Neuronal stem cell (in vitro differentiated cells): ENCODE measurements around the gene CNTNAP2.

ENCODE experiments used
- DNase-seq: peaks from one replicate; pipeline ENCODE4 v3.0.0-alpha.2; 2013; ENCODE audit warnings: low spot score
- H2AFZ ChIP-seq: one replicate; pipeline ENCODE4 v1.6.1; 2013; ENCODE audit warnings: mild to moderate bottlenecking, low read length, inconsistent platforms
- H2AK5ac ChIP-seq: 2 replicates; pipeline ENCODE4 v1.6.1; 2013; ENCODE audit warnings: low read depth, mild to moderate bottlenecking, inconsistent platforms, low read length, moderate library complexity, mixed read lengths
- H2BK120ac ChIP-seq: 2 replicates; pipeline ENCODE4 v1.6.1; 2013; ENCODE audit warnings: low read depth, mild to moderate bottlenecking, inconsistent platforms, low read length, moderate library complexity, mixed read lengths
- H2BK12ac ChIP-seq: one replicate; pipeline ENCODE4 v1.6.1; 2013; ENCODE audit warnings: low read length, inconsistent platforms
- H2BK15ac ChIP-seq: 2 replicates; pipeline ENCODE4 v1.6.1; 2013; ENCODE audit warnings: mild to moderate bottlenecking, low read length, inconsistent platforms, mixed read lengths
- H2BK5ac ChIP-seq: one replicate; pipeline ENCODE4 v1.6.1; 2013; ENCODE audit warnings: inconsistent platforms, mild to moderate bottlenecking, low read length, moderate library complexity
- H3K14ac ChIP-seq: one replicate; pipeline ENCODE4 v1.6.1; 2013; ENCODE audit warnings: low read length, inconsistent platforms
- H3K18ac ChIP-seq: 2 replicates; pipeline ENCODE4 v1.6.1; 2013; ENCODE audit warnings: low read length, inconsistent platforms
- H3K23ac ChIP-seq: 2 replicates; pipeline ENCODE4 v1.6.1; 2013; ENCODE audit warnings: low read depth, mild to moderate bottlenecking, mixed read lengths, low read length, inconsistent platforms; ENCODE audit not compliant: poor library complexity
- H3K27ac ChIP-seq: replicated peaks from 3 replicates; pipeline ENCODE4 v1.5.1; 2013; ENCODE audit warnings: low read length, inconsistent platforms
- H3K27me3 ChIP-seq, 3 experiments: 2 replicates each; pipeline ENCODE4 v1.6.1; 2013; ENCODE audit warnings: low read length in 3 of 3, mild to moderate bottlenecking in 2 of 3, inconsistent platforms in 1 of 3, low read depth in 1 of 3, mixed read lengths in 1 of 3, moderate library complexity in 1 of 3; ENCODE audit not compliant: control insufficient read depth in 3 of 3, insufficient read depth in 3 of 3
- H3K36me3 ChIP-seq, 2 donors: replicated peaks in 1 of 2; 2 replicates each; pipeline ENCODE4 v1.6.1; 2013; ENCODE audit warnings: low read length in 2 of 2; ENCODE audit not compliant: control insufficient read depth in 2 of 2, insufficient read depth in 2 of 2
- H3K4ac ChIP-seq: 2 replicates; pipeline ENCODE4 v1.6.1; 2013; ENCODE audit warnings: inconsistent platforms, mild to moderate bottlenecking, low read length, moderate library complexity
- H3K4me1 ChIP-seq, 2 donors: 1 replicate in 1 of 2; 2 replicates in 1 of 2; pipeline ENCODE4 v1.6.1; 2013; ENCODE audit warnings: low read length in 2 of 2, low read depth in 1 of 2; ENCODE audit not compliant: control insufficient read depth in 2 of 2, insufficient read depth in 1 of 2
- H3K4me2 ChIP-seq: one replicate; pipeline ENCODE4 v1.6.1; 2013; ENCODE audit warnings: mild to moderate bottlenecking, low read length, inconsistent platforms; ENCODE audit not compliant: insufficient read depth, poor library complexity, severe bottlenecking
- H3K4me3 ChIP-seq, 2 donors: 2 replicates each; pipeline ENCODE4 v1.5.1; 2013; ENCODE audit warnings: low read length in 2 of 2, mild to moderate bottlenecking in 2 of 2, inconsistent platforms in 1 of 2, moderate library complexity in 1 of 2
- H3K79me1 ChIP-seq: one replicate; pipeline ENCODE4 v1.6.1; 2013; ENCODE audit warnings: low read depth, mild to moderate bottlenecking, inconsistent platforms, low read length, moderate library complexity
- H3K9ac ChIP-seq: one replicate; pipeline ENCODE4 v1.6.1; 2013; ENCODE audit warnings: mild to moderate bottlenecking, low read depth, low read length, inconsistent platforms; ENCODE audit not compliant: poor library complexity
- H3K9me3 ChIP-seq, 2 donors: replicated peaks in 1 of 2; 2 replicates each; pipeline versions ENCODE3 to v1.6.1; 2013; ENCODE audit warnings: low read length in 2 of 2, mild to moderate bottlenecking in 2 of 2, inconsistent platforms in 1 of 2, low read depth in 1 of 2, mixed read lengths in 1 of 2, moderate library complexity in 1 of 2; ENCODE audit not compliant: control insufficient read depth in 2 of 2, insufficient read depth in 1 of 2
- H4K8ac ChIP-seq: one replicate; pipeline ENCODE4 v1.6.1; 2013; ENCODE audit warnings: low read depth, mild to moderate bottlenecking, inconsistent platforms, low read length, moderate library complexity
- H4K91ac ChIP-seq: one replicate; pipeline ENCODE4 v1.6.1; 2013; ENCODE audit warnings: low read length, low read depth, mild to moderate bottlenecking, inconsistent platforms; ENCODE audit not compliant: poor library complexity
- WGBS, 2 donors: extraction: QIAGEN DNeasy Blood & Tissue Kit; methylation state at CpG; one replicate each; pipeline ENCODE4 v1.1.7; 2013; ENCODE audit warnings: missing lambda C conversion rate in 2 of 2, mixed read lengths in 1 of 2; ENCODE audit not compliant: insufficient read length in 2 of 2, insufficient replicate concordance in 1 of 2; ENCODE audit errors: extremely low coverage in 2 of 2; 5-methylcytosine and 5-hydroxymethylcytosine counted together

Gene CNTNAP2

DNA sequence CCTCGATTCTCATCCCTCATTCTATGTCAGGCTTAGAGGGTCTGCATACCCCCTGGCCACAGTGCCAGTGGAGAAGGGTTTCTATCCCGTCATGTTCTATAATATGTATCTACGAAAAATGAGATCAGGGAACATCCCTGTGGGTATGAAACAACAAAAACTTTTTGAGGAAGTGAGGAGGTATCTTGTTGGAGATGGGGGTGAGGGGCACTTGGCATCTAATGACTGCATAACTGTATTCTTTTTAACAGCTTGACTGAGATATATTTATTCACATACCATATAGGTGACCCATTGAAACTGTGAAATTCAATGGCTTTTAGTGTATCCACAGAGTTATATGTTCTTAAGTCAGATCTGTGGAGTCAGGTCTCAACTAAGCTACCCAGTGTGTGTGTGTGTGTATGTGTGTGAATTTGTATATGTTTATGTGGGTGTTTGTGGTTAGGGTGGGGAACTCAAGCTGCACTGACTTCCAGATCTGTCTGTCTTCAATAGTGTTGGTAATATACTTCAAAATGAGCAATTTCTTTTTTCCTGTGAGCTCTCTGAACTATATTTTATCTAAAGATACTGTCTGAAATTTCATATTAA lies 528.9 kb downstream of the CNTNAP2 start:
- H3K4me1 ChIP-seq: no peaks in the 10 kb centered on the region
- H3K27ac ChIP-seq: no peak overlapping the region
- no peak overlapping the region for H2BK12ac ChIP-seq
- no peaks in the 10 kb centered on the region for H3K9me3 ChIP-seq
- H2AK5ac ChIP-seq: no peak overlapping the region
- H2BK120ac ChIP-seq: no peak overlapping the region
- no peaks in the 10 kb centered on the region for H3K27me3 ChIP-seq
- H3K14ac ChIP-seq: no peak overlapping the region
- no peak overlapping the region for H2BK15ac ChIP-seq
- H2AFZ ChIP-seq: no peak overlapping the region
- no peak overlapping the region for H2BK5ac ChIP-seq
- no peak overlapping the region for H3K4ac ChIP-seq
- no peak overlapping the region for H3K4me2 ChIP-seq
- no peak overlapping the region for H4K8ac ChIP-seq
- no peak overlapping the region for H3K18ac ChIP-seq
- H4K91ac ChIP-seq: no peak overlapping the region
- no peak overlapping the region for H3K4me3 ChIP-seq
- no peak overlapping the region for H3K9ac ChIP-seq
- no peak for DNase-seq
- no peaks in the 10 kb centered on the region for H3K36me3 ChIP-seq
- no CpG with 5 or more reads among the region's 3 CpGs for WGBS, 2 donors
- no peaks in the 10 kb centered on the region for H3K79me1 ChIP-seq
- H3K23ac ChIP-seq: no peak overlapping the region

DNA sequence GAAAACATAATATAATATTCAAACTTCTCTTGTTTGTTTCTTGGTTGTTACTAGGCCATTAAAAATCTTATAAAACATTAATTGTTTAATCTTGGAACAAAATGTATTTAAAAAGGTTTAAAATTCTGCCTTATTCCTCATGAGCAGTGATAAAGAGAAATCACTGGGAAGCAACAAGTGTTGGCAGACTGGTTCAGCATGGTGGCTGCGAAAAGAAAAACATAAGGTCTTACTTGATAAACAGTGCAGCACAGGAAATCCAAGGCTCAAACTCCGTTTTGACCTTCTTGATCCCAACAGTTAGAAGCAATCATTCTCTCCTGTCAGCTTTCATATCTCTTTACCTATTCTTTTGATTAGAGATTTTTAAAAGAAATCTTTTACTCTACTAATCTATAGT lies 530.8 kb downstream of the CNTNAP2 start:
- H3K4me2 ChIP-seq: no peak overlapping the region
- H3K9me3 ChIP-seq: no peaks in the 10 kb centered on the region
- no CpG with 5 or more reads among the region's 2 CpGs for WGBS, 2 donors
- H3K18ac ChIP-seq: no peak overlapping the region
- no peak overlapping the region for H3K4ac ChIP-seq
- no peak overlapping the region for H4K8ac ChIP-seq
- no peaks in the 10 kb centered on the region for H3K27me3 ChIP-seq
- no peak overlapping the region for H3K4me3 ChIP-seq
- DNase-seq: no peak
- no peaks in the 10 kb centered on the region for H3K36me3 ChIP-seq
- H3K79me1 ChIP-seq: no peaks in the 10 kb centered on the region
- no peak overlapping the region for H4K91ac ChIP-seq
- no peak overlapping the region for H2AFZ ChIP-seq
- no peak overlapping the region for H3K27ac ChIP-seq
- H2AK5ac ChIP-seq: no peak overlapping the region
- no peak overlapping the region for H2BK15ac ChIP-seq
- no peaks in the 10 kb centered on the region for H3K4me1 ChIP-seq
- no peak overlapping the region for H2BK12ac ChIP-seq
- H3K23ac ChIP-seq: no peak overlapping the region
- H3K14ac ChIP-seq: no peak overlapping the region
- H2BK5ac ChIP-seq: no peak overlapping the region
- no peak overlapping the region for H2BK120ac ChIP-seq
- no peak overlapping the region for H3K9ac ChIP-seq

DNA sequence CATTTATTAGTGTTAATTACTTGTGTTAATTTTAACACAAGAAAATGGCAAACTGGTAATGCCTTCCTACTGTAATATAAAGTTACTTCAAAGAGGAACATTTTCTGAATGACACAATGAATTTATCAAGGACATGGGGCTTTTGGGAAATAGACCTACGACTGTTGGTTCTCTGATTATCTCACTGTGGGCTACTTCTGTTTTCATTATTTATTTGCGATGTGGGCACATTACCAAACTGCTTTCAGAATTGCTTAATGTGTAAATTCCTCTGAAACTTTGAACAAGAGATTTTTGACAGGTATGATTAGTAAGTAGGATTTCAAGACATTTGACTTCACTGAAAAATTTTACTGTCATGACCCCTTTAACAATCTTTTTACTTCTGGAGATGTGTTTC lies 535.6 kb downstream of the CNTNAP2 start:
- no peak overlapping the region for H2BK12ac ChIP-seq
- H4K8ac ChIP-seq: no peak overlapping the region
- H2BK120ac ChIP-seq: no peak overlapping the region

DNA sequence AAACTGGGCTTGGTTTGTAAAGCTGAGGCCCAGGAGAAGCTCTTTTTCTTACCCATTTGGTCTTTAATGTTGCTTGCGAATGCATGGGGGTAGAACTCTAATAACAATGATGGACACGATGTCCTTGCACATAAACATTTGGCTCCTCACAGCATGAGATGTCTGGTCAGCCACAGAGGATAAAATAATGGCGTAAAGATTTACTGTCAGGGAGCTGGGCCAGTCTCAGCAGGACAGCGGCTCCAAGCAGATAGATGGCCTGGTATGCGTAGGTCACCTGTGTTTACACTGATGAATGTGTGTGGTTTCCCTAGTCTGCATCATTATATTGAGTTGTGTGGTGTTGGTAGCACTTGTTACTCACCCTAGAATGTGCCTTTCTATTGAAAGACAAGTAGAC lies 537.4 kb downstream of the CNTNAP2 start:
- H3K18ac ChIP-seq: no peak overlapping the region
- no peaks in the 10 kb centered on the region for H3K9me3 ChIP-seq
- no peaks in the 10 kb centered on the region for H3K36me3 ChIP-seq
- no peak overlapping the region for H2AK5ac ChIP-seq
- H2BK15ac ChIP-seq: no peak overlapping the region
- WGBS, 2 donors: no CpG with 5 or more reads among the region's 5 CpGs
- no peak overlapping the region for H3K23ac ChIP-seq
- no peaks in the 10 kb centered on the region for H3K27me3 ChIP-seq
- H2AFZ ChIP-seq: no peak overlapping the region
- H3K27ac ChIP-seq: no peak overlapping the region
- H2BK120ac ChIP-seq: no peak overlapping the region
- no peak overlapping the region for H4K91ac ChIP-seq
- H3K14ac ChIP-seq: no peak overlapping the region
- no peak overlapping the region for H3K4me3 ChIP-seq
- DNase-seq: no peak
- no peaks in the 10 kb centered on the region for H3K79me1 ChIP-seq
- H3K4me1 ChIP-seq: no peaks in the 10 kb centered on the region
- no peak overlapping the region for H2BK5ac ChIP-seq
- no peak overlapping the region for H3K4me2 ChIP-seq
- no peak overlapping the region for H3K4ac ChIP-seq
- H4K8ac ChIP-seq: no peak overlapping the region
- no peak overlapping the region for H3K9ac ChIP-seq
- no peak overlapping the region for H2BK12ac ChIP-seq

More for the DNA sequence above, 535.6 kb downstream of the CNTNAP2 start:
- Histone ChIP-seq H3K4me2 (no peak overlapping the region), H3K79me1 (no peaks in the 10 kb centered on the region), H3K4ac (no peak overlapping the region), H3K27me3 (no peaks in the 10 kb centered on the region), H3K9me3 (no peaks in the 10 kb centered on the region), H2BK15ac (no peak overlapping the region), H3K36me3 (no peaks in the 10 kb centered on the region), H3K18ac (no peak overlapping the region), H3K27ac (no peak overlapping the region), H3K23ac (no peak overlapping the region), H3K4me1 (no peaks in the 10 kb centered on the region), H2BK5ac (no peak overlapping the region), H2AK5ac (no peak overlapping the region), H2AFZ (no peak overlapping the region), H3K4me3 (no peak overlapping the region), H4K91ac (no peak overlapping the region), H3K14ac (no peak overlapping the region), H3K9ac (no peak overlapping the region)
- no peak for DNase-seq
- no CpG with 5 or more reads among the region's 2 CpGs for WGBS, 2 donors
